Skin epidermis (tissue), 12 donors: Measurements from ENCODE around the gene CHST11.
"Not testable (repeated sequence)": the region's sequence is repeated elsewhere in the genome, so short reads cannot be mapped to it uniquely, and the experiment has no call there.

Experiments used
- H3K27ac ChIP-seq, 21 experiments: fragments of 200-600 bp; sonication (generic) in 11 of 21; one replicate each; pipeline ENCODE4 v1.5.0; 2020; ENCODE audit warnings: mild to moderate bottlenecking in 3 of 21, inconsistent platforms in 2 of 21, moderate library complexity in 2 of 21
- H3K4me3 ChIP-seq, 7 experiments: fragments of 200-600 bp; sonication (generic) in 2 of 7; one replicate each; pipeline ENCODE4 v1.5.0; 2020; ENCODE audit warnings: inconsistent platforms in 2 of 7, mild to moderate bottlenecking in 2 of 7, moderate library complexity in 1 of 7

CHST11 gene

DNA sequence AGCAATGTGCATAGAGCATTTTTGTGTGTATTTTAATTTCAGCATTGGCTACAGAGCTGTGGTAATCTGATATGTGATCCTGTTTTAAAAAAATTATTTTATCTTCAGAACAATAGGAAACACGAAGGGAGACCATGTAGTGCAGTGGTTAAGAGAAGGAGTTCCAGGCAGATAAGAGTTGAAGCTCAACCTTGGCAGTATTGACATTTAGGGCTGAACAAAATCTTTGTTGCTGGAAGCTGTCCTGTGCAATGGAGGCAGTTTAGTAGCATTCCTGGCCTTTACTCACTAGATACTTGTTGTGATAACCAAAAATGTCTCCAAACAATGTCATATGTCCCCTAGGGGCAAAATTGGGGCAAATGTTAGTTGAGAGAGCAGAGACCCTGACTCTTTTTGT, 59.2 kb downstream of the CHST11 start:
- Histone ChIP-seq H3K27ac (no peak overlapping the region), H3K4me3 (no peak overlapping the region)

DNA sequence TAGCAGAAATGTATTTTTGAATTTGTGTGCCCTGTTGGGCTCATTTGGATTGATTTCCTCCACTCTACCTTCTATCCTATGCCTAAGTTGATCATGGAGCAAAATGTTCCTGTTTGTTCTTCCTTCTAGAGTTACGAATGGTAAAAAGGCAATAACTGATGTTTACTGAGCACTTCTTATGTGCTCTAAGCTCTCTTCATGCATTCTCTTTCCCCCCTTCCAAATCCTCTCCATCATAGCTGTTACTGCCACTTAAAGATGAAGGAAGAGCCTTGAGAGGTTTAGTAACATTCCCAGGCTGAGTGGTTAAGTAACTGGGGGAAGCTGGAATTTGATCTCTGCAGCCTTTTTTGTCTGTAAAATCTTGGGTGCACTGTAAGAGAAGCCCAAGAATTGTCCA, 60.1 kb downstream of the CHST11 start:
- Histone ChIP-seq H3K27ac (no peak overlapping the region), H3K4me3 (no peak overlapping the region)

DNA sequence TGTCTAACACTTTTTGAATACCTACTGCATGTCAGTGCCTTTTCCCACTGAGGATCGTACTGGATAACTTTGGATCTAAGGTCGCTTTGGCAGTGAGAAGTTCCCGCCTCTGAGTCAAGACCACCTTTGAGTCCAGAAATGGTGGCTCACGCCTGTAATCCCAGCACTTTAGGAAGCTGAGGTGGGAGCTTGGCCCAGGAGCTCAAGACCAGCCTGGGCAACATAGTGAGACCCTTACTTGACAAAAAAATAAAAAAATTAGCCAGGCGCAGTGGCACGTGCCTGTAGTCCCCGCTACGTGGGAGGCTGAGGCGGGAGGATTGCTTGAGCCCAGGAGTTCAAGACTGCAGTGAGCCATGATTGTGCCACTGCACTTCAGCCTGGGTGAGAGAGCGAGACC, 61.1 kb downstream of the CHST11 start:
- no peak overlapping the region for H3K4me3 ChIP-seq
- H3K27ac ChIP-seq, result no peak overlapping the region

DNA sequence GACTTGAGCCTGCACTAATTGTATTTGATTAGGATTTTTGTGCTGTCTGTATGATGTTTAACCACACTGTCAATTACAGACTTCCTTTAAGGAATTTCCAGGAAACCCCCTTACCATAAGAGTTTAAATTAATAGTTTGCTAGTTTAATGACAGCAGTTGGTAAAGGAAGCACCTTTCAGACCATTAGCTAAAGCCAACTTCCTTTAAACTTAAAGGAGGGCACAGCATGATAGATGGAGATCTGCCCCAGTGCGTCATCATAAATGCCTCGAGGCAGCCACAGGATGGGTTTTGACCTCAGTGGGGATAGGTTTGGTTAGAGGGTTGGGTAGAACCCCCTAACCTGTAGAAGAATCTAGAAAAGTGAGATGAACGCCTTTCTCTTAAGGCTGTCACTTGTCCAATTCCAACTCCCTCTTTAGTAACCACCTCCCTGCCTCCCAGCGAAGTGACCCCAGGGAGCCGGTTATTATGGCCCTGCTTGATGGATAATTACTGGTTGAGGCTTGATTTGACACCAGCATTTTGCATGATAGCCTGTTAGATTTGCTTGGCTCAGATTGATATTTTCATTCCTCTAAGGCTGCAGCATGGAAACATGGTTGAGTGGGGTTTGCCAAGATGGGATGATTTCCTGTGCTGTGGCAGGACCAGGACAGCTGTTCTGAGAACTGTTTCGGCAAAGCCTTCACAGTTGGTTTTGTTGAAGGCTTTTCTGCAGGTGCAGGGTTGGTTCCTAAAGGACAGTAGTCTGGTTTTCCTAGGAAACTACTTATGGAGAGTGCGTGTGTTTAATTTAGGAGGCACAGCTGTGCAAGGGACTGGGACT, 62.7 kb downstream of the CHST11 start:
- Histone ChIP-seq H3K27ac (no peak overlapping the region), H3K4me3 (no peak overlapping the region)

DNA sequence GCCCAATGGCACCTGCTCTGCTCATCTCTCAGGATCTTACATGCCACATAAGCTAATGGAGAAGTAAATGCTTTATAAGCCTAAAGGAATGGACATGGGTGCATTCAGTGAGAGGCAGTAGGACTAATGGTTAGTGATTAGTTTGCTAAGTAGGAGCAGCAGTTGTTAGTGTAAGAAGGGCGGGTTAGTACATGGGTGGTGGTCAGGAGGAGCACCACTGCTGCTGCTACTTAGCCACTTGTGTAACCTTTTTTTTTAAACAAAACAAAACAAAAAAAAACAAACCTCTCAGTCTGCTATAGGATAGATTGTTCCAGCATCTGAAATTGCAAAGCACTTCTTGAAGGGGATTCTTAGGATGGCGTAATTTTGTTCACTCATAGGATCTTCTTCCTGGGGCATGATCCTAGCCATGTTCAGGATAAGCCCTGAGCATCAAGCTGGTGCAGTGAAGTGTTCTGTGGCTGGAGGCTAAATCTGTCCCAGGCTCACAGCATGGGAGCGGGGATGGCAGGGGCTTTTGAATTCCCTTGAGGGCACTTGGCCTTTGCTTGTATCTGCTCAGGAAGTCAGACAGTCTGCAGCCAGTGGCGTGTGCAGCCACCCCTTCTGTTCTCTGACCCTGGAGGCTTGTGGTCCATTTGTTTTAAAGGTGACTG, 63.6 kb downstream of the CHST11 start:
- Histone ChIP-seq H3K27ac (no peak overlapping the region), H3K4me3 (no peak overlapping the region)

DNA sequence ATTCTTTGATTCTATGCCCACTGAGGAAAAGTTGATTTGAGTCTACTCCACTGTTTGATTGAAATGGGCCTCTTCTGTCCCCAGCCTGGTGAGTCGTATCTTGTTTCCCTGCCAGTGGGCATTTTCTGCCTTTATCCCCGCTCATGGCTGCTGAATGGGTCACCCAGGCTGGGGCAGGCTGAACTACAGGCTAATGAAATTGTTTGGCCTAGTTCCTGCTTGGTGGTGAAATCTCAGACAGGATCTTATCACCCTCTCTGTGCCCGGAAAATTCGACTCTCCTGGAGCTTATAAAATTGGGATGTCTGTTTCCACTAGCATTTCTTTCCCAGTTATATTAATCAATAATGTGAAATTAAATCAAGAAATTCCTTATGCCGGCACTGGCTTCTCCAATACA, 65.0 kb downstream of the CHST11 start:
- Histone ChIP-seq H3K4me3 (no peak overlapping the region), H3K27ac (no peak overlapping the region)

DNA sequence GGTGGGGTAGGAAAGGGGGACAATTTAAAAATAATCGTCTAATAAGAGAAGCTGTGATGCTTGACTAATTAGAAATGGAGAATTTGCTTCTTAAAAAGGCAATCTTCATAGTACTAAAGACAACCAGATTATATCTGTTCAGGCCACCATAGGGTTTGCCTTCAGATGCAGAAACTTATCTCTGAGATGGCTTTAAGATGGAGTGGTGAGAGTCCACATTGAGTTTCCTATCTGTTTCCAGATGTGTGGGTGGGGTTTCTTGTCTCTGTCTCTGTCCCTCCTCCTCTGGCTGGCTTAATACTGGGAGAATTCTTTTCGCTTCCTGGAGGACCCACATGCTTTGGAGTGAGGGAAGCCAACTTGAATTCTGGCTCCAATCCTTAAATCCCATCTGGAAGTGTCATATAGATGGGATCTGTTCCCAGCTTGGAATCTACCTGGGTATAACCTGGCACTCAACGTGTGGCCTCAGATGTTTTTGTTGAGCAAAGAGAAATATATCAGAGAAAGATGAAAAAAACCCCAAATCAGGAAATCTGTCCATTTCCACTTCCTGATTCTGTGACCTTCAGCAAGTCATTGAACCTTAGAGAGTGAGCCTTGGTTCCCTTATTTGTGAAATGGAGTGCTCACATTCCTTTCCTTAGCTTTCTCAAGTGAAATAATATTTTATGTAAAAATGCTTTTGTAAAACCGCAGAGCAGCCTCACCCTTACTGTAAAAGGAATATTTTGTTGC, 66.4 kb downstream of the CHST11 start:
- Histone ChIP-seq H3K4me3 (no peak overlapping the region), H3K27ac (peak overlapping the region in 10 of 21 experiments; percentile 4 to 51 (median 19))

DNA sequence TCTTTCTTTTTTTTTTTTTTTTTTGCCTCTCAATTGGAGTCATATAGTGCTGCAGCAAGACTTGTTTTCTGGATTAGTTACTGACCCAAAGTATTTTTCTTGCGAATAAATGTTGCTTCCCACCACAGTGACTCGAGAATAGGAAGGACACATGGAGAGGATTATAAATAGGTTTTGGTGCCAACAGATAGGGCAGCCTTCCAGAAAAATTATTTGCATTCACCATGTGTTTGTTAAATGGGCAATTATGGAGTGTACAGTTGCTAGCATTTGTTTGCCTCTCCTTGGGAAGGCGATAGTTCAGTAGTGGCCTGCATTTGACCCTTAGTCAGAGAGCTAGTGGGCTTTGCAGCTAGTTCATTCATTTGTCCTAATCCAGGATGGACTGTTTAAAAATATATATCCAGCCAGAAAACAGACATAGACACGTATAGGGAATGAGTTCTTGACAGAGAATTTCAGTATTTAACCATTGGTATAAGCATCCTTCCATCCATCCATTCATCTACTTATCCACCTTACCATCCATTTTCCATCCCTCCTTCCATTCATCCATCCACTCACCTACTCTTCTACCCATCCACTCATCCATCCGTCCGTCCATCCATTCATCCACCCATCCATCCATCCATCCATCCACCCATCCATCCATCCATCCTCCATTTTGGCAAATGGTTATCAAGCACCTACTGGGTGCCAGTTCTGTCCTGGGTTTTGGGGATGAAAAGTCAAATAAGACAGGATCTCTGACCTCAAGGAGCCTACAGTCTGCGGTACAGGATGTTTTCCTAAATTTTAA, 67.5 kb downstream of the CHST11 start:
- H3K4me3 ChIP-seq, result no peak overlapping the region
- H3K27ac ChIP-seq, result peak overlapping the region in 4 of 21 experiments; percentile 13 to 51 (median 41)

DNA sequence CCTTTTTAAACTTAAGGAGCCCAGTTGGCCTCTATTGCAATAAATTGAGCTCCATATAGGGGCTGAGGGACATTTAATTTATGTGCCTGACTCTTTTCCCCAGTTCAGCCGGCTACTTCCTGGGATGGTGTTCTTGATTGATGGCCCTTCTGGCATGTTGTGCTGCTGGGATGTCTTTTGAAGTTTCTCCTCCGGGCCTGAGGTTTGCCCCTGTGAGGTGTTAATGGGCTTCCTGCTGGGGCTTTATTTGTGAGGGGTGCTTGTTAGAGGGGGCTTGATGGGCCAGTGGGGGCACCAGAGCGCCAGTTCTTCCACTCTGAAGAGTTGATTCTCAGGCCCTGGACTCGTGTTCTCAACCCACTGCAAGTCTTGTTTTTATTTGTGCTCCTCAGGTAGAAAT, 69.6 kb downstream of the CHST11 start:
- H3K27ac ChIP-seq, result no peak overlapping the region

DNA sequence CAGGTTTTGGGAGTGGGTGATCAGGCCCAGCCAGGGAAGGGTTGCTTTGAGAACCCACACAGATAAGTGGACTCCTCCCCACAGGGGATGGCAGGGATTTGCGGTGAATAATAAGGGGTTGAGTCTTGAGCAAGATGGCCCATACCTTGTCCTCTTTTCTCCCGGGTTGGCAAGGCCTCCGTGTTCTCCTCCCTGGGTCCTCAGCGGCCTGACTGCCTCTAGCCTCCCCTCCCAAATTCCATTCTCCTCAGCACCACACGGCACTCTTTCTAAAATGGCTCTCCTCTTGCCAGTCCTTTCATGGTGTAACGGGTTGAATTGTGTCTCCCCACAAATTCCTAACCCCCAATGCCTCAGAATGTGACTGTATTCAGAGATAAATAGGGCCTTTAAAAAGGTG, 70.0 kb downstream of the CHST11 start:
- Histone ChIP-seq H3K4me3 (no peak overlapping the region), H3K27ac (no peak overlapping the region)

More for the DNA sequence above, 69.6 kb downstream of the CHST11 start:
- H3K4me3 ChIP-seq, result no peak overlapping the region

DNA sequence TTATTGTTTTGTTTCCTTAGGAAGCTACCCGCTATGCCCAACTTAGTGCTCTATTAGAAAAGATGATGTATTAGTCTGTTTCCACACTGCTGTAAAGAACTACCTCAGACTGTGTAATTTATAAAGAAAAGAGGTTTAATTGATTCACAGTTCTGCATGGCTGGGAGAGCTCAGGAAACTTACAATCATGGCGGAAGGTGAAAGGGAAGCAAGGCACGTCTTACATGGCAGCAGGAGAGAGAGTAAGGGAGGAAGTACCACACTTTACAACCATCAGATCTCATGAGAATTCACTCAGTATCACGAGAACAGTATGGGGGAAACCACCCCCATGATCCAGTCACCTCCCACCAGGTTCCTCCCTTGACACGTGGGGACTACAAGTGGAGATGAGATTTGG, 70.9 kb downstream of the CHST11 start:
- not testable (repeated sequence) for H3K27ac ChIP-seq, H3K4me3 ChIP-seq

DNA sequence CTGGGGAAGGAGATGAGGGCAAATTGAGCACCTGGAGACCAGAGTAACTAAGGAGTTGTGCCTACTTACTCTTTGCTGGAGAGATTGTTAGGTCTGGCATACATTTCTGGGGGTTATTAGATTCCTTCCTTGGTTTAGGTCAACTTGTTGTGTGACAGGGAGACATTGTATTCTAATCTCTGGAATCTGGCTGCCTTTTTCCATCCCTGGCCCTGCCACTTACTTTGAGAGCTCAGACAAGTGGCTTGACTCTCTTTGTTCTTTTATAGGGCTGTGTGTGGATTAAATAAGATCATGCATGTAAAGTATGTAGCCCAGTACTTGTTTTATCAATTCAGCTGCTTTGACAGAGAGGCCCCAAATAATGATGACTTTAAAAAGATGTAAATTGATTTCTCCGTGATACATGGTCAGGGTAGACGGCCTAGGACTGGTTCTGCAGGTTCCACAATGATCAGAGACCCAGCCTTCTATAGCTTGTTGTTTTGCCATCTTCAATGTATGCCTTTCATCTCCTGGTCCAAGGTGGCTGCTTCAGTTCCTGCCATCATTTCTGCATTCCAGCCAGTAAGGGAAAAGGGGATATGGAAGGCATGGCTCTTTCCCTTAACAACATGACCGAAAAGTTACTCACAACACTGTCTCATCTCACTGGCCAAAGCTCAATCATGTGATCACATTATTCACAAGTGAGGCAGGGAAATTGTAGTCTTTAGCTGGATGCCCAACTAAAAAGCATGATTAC, 72.6 kb downstream of the CHST11 start:
- Histone ChIP-seq H3K4me3 (no peak overlapping the region), H3K27ac (no peak overlapping the region)

DNA sequence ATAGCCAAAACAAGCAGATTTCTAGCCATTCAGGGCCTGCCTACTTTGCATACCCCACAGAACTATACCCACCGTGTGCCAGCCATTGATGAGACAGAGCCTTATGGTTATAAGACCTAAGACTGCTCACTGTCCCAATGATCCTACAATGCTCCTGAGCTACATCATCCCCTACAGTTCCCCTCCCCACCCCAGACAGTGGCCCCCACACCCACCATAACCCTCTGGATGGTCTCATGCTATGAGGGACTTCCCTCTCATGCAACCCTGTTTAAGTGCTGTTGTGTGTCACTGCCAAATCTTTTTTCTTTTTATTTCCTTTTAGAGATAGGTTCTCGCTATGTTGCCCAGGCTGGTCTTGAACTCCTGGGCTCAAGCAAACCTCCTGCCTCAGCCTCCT, 75.9 kb downstream of the CHST11 start:
- Histone ChIP-seq H3K27ac (no peak overlapping the region), H3K4me3 (no peak overlapping the region)

DNA sequence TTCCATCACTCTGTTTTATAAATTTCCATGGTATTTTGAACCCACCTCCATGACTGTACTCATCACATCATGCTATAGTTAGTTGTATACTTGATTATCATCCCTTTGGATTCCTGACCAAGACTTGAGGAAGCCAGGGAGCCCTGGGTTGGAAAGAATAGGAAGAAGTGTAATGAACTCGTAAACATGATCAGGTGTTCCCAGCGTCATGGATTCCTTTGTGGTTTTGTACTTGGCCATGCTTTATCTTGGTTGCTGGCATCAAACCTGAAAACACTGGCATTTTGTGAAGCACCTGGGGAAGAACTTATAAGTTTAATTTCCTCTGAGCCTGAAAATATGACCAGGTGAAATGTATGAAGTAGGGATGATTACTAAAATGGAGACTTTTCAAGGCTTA, 76.4 kb downstream of the CHST11 start:
- no peak overlapping the region for H3K27ac ChIP-seq

DNA sequence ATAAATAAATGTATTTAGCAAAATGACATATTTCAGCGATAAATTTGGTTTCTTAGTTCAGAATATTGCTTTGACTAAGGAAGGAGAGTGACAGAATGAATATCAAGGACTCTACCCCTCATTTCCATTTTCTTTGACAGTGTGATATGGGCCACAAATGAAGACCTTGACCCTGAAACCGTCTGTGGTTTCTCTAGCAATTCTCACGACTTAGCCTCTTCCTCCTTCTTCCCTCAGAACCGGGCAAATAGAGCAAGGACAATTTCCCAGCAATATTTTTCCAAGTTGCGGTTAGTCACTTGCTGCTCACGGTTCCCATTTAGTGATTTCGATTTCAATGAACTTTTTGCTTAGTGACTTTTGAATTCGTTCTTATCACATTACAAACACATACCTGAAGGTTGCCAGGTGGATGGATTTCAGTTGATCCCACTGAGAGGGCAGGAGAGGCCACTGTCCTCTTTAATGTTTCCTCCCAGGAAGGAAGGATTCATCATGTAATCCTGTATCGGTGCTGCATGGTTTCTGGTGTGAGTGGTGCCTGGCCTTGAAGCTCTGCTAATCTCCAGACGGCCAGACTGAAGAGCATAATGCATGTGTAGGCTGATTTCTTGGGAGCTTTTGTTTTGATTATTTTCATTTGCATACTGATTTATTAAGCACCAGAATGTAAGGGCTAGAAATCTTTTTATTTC, 77.6 kb downstream of the CHST11 start:
- no peak overlapping the region for H3K27ac ChIP-seq
- H3K4me3 ChIP-seq, result no peak overlapping the region

More for the DNA sequence above, 76.4 kb downstream of the CHST11 start:
- H3K4me3 ChIP-seq, result no peak overlapping the region

DNA sequence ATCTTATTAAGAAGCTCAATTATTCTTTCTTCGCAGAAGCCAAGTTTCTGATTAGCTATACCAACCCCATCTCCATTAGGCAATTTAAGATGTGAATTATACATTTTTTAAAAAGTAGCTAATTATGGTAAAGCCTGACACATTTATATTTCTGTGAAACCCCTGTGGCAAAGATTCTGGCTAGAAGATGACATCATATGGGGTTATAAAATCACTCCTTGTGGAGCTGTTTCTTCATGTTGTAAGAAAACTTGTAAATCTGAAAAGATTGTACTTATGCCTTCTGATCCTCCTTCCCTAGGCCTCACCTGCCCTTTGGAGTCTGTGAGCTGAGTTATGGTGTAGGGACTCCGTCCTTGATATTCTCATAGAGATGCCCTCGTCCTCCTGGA, 78.1 kb downstream of the CHST11 start:
- no peak overlapping the region for H3K27ac ChIP-seq
- H3K4me3 ChIP-seq, result no peak overlapping the region

DNA sequence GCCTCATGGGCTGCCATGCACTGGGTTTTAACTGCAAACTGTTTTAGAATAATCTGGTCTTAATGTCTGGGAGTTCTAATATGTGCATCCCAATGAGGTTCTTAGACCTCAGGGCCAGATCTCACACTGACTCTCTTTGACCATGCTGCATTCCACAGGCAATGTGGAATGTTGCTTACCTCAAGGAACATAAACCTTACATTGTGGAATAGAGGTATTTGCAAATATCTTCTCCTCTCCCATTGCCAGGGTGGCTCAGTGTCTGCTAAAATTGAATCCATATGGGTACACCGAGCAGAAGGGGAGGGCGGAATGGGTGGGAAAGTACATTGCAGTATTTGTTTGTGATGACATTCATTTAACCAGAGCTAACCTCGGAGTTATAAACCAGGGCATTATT, 78.6 kb downstream of the CHST11 start:
- Histone ChIP-seq H3K27ac (no peak overlapping the region), H3K4me3 (no peak overlapping the region)

DNA sequence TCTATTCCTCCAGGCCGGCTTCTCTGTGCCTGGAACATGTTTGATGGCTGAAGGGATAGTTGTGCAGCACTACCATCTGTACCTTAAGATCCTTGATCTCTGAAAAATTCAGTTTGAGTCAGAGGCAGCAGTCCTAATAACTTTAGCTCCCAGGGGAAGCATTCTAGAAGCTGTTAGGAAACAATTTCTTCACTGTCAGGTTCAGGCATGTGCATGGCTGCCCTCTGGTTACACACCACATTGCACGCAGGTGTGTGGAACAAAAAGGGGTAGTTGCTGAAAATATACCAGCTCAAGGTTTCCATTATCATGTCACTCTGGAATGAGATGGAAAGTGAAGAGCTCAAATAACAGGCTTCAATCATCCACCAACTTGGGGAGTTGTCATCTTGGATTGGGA, 80.1 kb downstream of the CHST11 start:
- no peak overlapping the region for H3K27ac ChIP-seq
- H3K4me3 ChIP-seq, result no peak overlapping the region

DNA sequence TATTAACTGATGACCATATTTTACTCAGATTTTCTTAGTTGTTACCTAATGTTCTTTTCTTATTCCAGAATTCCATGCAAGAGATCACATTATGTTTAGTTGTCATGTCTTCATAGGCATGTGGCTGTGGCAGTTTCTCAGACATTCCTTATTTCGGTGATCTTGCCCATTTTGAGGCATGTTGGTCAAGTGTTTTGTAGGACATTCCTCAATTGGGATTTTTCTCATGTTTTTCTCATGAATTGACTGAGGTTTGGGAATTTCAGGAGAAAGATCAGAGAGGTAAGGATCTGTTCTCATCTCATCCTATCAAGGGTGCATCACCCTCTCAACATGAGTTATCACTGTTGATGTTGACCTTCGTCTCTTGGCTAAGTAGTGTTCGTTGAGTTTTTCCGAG, 81.3 kb downstream of the CHST11 start:
- no peak overlapping the region for H3K27ac ChIP-seq
- no peak overlapping the region for H3K4me3 ChIP-seq
